ENCODE data around the gene MEGF11. TPM values are rescaled to one million over a fixed set of nuclear protein-coding genes. Genes with fewer than 3 reads are reported as not detected.
"Not testable (repeated sequence)": the region's sequence is repeated elsewhere in the genome, so short reads cannot be mapped to it uniquely, and the experiment has no call there.

The MEGF11 gene
- total RNA-seq, 2 donors from 2014 or later, result not detected

GRCh38 chr15:65873256-65873655, 380.3 kb downstream of the MEGF11 start:
- TF ChIP-seq, protein P1, sequence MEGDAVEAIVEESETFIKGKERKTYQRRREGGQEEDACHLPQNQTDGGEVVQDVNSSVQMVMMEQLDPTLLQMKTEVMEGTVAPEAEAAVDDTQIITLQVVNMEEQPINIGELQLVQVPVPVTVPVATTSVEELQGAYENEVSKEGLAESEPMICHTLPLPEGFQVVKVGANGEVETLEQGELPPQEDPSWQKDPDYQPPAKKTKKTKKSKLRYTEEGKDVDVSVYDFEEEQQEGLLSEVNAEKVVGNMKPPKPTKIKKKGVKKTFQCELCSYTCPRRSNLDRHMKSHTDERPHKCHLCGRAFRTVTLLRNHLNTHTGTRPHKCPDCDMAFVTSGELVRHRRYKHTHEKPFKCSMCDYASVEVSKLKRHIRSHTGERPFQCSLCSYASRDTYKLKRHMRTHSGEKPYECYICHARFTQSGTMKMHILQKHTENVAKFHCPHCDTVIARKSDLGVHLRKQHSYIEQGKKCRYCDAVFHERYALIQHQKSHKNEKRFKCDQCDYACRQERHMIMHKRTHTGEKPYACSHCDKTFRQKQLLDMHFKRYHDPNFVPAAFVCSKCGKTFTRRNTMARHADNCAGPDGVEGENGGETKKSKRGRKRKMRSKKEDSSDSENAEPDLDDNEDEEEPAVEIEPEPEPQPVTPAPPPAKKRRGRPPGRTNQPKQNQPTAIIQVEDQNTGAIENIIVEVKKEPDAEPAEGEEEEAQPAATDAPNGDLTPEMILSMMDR (IDR thresholded peaks at IDR 0.05), result no peak
- H3K4me3 ChIP-seq, result no peak overlapping the region
- no peaks in the 10 kb centered on the region for H3K9me3 ChIP-seq
- no peak overlapping the region for H3K9ac ChIP-seq (ENCODE audit: low read depth in 2 of 2, low read length in 2 of 2)
- H3K27me3 ChIP-seq, result no peaks in the 10 kb centered on the region
- H3K4me1 ChIP-seq, result no peaks in the 10 kb centered on the region
- H3K27ac ChIP-seq, result no peak overlapping the region
- no peak for DNase-seq
- H3K36me3 ChIP-seq, result no peaks in the 10 kb centered on the region
- intact Hi-C loops (cut with DNase I), result no loop called here

DNA sequence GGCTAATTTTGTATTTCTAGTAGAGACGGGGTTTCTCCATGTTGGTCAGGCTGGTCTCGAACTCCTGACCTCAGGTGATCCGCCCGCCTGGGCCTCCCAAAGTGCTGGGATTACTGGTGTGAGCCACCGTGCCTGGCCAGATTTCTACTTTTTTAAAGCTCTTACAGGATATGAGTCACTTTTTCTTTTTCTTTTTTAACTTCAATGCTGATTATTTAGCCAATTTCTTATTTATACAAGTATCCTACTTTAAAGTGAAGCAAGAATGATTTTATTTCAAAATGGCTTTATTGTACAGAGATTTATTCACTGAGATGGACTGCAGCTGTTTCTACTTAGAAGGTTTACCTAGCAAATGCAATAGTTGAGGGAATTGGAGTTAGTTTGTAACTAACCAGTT, 381.0 kb downstream of the MEGF11 start:
- H3K27ac ChIP-seq; H3K9ac ChIP-seq (ENCODE audit: low read depth in 2 of 2, low read length in 2 of 2); H3K4me3 ChIP-seq; H3K9me3 ChIP-seq; intact Hi-C loops (cut with DNase I); H3K27me3 ChIP-seq; DNase-seq; H3K4me1 ChIP-seq; H3K36me3 ChIP-seq: not testable (repeated sequence)

- H3K9ac ChIP-seq (ENCODE audit: low read depth in 2 of 2, low read length in 2 of 2); H3K4me1 ChIP-seq: not testable (repeated sequence)
Measured at GRCh38 chr15:65871886-65872285, 381.7 kb downstream of the MEGF11 start.

DNA sequence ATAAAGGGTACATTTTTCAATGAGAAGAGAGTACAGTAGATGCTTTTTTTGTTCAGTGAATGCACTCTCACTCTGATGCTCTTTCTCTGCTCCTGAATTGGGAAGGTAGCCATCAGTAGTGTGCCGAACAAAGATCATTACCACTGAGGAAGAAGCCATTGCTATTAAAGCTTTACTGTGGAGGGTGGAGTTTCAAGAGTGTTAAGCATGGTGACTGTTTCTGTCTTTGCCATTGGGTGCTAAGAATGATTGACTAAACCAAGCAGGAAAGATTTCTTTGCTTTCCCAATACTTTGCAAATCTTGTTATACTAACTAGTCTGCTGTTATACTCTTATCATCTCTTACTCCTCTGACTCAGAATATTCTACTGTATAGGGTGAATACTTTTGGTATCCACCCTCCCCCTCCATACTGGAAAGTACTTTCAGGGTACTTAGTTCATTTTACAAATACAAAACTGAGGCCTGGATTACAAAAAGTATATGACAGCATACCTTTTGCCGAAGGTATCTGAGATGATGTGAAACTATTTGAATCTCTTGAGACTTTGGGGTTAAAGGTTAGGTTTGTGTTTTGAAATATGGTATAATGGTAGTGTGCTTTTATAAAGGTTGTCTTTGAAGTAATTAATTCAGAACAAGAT, 382.5 kb downstream of the MEGF11 start:
- TF ChIP-seq, protein P1 (IDR thresholded peaks at IDR 0.05), result no peak
- intact Hi-C loops (cut with DNase I), result no loop called here

More at GRCh38 chr15:65871886-65872285, 381.7 kb downstream of the MEGF11 start:
- H3K4me3 ChIP-seq; intact Hi-C loops (cut with DNase I); H3K27me3 ChIP-seq; H3K9me3 ChIP-seq; H3K36me3 ChIP-seq; DNase-seq; H3K27ac ChIP-seq: not testable (repeated sequence)

DNA sequence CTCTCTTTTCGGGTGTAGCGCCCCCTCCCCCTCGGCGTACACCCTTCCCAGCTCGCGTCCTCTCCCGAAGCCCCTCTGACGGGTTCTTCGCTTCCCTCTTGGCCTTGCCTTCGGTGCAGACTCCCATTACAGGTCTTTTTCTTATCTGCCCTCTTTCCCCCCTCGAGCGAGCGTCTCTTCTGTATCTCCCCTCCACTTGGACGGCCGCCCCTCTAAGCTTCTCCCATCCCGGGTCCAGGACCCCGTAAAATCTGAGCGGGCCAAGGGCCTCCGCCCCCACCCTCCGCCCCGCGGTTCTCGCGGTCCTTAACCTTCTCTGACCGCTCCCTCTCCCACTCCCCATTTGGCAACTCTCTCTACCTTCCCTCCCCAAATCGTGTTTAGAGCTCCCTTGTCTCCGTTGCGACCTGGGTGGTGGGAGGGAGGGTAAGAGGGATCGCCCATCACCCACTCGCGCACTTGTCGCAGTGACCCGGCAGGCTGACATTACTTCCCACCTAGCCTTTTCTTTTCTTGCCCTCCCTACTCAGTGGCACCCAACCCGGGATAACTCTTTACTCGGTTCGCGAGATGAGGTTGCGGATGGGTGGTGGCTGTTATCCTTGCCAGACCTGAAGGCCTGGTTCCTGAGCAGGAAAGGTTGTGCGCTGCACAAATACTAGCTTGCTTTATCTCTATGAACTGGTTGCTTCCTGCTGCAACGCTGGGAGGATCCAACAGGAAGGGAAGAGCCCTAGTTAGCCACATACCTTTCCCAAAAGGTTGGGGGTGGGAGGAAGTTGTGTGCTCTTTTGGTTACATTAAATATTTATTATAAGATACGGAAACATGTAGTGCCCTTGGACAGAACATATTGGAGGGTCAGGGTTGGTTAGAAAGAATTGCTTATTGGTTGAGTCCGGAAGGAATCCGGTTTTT, 383.3 kb downstream of the MEGF11 start:
- TF ChIP-seq, protein P1 (IDR thresholded peaks at IDR 0.05), result no peak
- Histone ChIP-seq H3K27me3 (no peaks in the 10 kb centered on the region), H3K27ac (peak overlapping the region; percentile 98), H3K4me3 (peak overlapping the region; percentile 92), H3K36me3 (no peaks in the 10 kb centered on the region), H3K9ac (ENCODE audit: low read depth in 2 of 2, low read length in 2 of 2) (peak overlapping the region; percentile 91 to 92), H3K4me1 (no peaks in the 10 kb centered on the region), H3K9me3 (no peaks in the 10 kb centered on the region)
- peak; percentile 83 for DNase-seq
- intact Hi-C loops (cut with DNase I), result no loop called here

More for the DNA sequence above, 382.5 kb downstream of the MEGF11 start:
- Histone ChIP-seq H3K9me3 (no peaks in the 10 kb centered on the region), H3K36me3 (no peaks in the 10 kb centered on the region), H3K4me1 (no peaks in the 10 kb centered on the region), H3K9ac (ENCODE audit: low read depth in 2 of 2, low read length in 2 of 2) (peak overlapping the region; percentile 19 to 91), H3K27ac (peak overlapping the region; percentile 98), H3K4me3 (peak overlapping the region; percentile 92), H3K27me3 (no peaks in the 10 kb centered on the region)
- peak; percentile 46 for DNase-seq

GRCh38 chr15:65869126-65869953, 384.2 kb downstream of the MEGF11 start, which contains the start of gene RAB11A:
RAB11A (plus strand) TSS chr15:65869491; CDS start chr15:65869586, 95 bp downstream.
- intact Hi-C loops (cut with DNase I), result no loop called here
- H3K4me1 ChIP-seq, result no peaks in the 10 kb centered on the region

More at GRCh38 chr15:65869126-65869953, 384.2 kb downstream of the MEGF11 start, which contains the start of gene RAB11A:
- TF ChIP-seq, protein P1 (IDR thresholded peaks at IDR 0.05), result no peak
- peak within 1 kb of the TSS; percentile 98 for H3K27ac ChIP-seq
- peak within 1 kb of the TSS; percentile 92 for H3K4me3 ChIP-seq
- peak within 1 kb of the TSS; percentile 91 to 92 for H3K9ac ChIP-seq (ENCODE audit: low read depth in 2 of 2, low read length in 2 of 2)
- no peaks in the 10 kb centered on the region for H3K9me3 ChIP-seq
- H3K36me3 ChIP-seq, result no peaks in the 10 kb centered on the region
- H3K27me3 ChIP-seq, result no peaks in the 10 kb centered on the region
- peak; percentile 95 for DNase-seq
